HK-2 (cell line): ENCODE data around the gene F2RL3.

Experiments
- DNase-seq: peaks from one replicate; pipeline ENCODE4 v3.0.0-alpha.2; 2018; ENCODE audit not compliant: unreplicated experiment

Gene F2RL3

DNA sequence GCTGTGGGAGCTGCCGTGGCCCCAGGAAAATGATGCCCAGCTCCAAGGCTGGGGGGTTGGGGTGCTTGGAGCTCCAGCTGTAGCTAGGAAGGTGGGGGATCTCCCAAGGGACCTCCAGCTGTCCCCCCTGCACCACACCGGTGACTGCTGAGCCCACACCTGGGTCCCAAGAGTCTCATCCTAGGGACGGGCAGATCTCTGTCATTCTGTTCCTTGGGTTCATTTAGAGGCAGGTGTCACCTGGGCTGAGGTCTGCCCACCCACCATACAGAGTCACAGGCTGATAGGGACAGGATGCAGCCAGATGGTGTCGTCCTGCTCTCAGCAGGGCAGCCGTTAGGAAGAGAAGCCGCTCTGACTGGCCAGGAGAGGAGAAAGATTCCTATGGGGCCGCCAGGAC lies 5.3 kb downstream of the F2RL3 start:
- no peak for DNase-seq

DNA sequence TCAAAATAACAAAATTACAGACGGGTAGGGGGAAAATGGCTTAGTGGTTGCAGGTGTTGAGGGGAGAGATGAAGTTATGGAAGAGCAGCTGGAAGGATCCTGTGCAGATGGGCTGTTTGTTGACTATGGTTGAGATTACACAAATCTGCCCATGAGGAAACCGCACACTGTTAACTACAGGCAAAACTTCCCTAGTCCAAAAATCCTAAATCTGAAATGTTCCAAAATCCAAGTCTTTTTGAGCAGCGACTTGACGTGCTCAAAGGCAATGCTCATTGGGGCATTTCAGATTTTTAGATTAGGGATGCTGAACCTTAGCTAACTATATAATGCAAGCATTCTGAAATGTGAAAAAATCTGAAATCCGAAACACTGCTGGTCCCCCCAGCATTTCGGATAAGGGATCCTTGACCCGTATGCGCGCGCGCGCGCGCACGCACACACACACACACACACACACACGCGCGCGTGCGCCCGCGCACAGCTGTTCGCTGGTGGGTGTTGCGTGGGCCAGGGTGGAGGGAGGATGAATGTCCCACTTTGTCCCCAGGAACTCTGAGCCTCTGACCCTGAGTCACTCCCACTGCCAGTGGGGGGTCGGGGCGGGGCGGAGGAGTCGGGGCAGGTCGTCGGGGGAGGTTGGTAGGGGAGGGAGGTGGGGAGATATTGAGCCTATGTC lies 6.8 kb downstream of the F2RL3 start:
- DNase-seq = no peak

DNA sequence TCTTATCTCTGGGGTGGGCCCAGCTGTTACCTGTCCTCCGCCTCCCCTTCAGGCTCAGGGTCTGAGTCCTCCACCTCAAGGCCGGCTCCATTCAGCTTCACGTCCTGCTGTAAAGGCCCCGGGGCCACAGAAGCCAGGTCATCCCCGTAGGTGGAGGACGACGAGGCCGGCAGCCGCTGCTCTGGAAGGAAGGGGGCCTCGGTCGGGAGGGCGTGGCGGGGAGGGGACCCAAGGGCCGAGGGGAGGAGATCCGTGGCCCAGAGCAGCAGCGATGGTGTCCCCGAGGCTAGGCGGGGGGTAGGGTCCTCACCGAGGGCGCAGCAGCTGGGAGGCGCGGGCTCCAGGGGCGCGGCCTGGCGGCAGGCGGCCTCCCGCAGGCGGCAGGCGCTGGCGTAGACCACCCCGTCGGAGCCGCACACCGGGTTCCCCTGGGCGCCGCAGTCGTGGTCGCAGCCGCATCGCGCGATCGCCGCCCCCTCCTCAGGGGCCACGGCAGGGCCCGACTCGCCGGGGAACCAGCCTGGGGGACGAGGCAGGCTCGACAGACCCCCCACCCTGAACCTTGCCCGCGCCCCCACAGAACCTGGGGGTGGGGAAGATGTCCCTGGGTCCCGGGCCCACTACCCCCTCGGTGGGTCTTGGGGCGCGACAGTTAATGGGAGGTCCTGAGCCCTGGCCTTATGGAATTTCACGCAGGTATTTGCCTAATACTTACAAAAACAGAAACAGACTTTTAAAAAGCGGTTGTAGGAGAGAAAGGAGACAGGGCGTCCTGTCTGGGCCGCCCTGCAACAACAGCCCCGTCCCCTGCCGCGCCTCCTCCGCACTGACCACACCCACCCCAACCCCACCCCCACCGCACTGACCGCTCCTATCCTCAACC lies 7.6 kb downstream of the F2RL3 start:
- DNase-seq = no peak

DNA sequence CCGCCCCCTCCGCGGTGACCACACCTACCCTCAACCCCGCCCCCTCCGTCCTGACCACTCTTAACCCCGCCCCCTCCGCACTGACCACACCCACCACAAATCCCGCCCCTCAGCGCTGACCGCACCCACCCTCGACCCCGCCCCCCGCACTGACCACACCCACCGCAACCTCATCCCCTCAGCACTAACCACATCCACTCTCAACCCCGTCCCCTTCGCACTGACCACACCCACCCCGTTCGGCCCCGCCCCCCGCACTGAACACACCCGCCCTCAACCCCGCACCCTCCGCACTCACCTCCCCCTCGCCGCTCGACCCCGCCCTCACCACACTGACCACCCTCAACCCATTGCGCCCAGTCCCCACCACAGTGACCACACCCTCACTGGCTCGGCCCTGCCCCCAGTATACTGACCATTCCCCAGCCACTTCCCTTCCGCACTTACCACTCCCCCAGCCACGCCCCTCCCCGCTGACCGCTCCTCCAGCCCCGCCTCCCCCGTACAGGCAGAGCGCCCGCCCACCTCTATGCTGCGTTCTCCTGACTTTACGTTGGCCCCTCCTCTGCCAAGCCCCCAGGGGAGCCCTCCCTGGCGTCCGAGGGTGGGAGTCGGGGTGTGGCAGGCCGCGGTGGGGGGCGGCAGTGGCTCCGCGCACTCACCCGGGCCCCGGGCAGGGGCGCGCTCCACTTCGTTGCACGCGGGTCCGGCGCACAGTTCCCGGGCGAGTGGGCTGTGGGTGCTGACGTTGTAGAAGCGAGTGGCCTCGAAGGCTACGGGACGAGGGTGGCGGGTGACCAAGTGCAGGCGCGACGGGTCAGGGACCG lies 8.4 kb downstream of the F2RL3 start:
- peak; percentile 98 for DNase-seq

DNA sequence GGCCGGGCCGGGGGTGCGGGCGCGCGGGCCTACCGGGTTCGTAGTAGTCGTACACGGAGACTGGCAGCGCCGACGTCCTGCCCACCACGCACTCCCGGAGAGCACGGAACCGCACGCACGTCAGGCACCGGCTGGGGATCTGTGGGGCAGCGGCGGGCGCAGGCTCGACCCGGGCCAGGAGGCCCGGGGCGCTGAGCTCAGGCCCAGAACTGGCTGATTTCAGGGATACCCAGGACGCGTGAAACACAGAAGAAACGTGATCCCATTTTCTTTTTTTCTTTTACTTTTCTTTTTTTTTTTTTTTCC lies 9.0 kb downstream of the F2RL3 start:
- no peak for DNase-seq

DNA sequence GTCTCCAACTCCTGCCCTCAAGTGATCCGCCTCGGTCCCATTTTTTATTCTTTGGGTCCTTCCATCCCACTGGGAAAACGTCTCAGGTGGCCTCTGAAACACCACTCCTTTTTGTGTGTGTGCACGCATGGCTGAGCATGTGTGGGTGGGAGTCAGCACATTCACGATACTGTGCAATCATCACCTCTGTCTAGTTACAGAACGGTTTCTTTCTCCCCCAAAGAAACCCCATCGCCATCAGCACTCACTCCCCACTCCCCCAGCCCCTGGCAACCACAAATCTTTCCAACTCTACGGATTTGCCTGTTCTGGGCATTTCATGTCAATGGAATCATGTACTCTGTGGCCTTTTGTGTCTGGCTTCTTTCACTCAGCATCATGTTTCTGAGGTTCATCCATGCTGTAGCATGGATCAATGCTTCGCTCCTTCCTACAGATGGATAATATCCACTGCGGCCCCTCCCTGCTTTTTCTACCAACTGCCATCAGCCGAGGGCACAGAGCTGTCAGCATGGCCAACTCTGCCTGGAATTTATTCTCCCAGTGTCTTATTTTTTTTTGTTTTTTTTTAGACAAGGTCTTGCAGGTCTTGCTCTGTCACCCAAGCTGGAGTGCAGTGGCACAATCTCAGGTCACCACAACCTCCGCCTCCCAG lies 9.7 kb downstream of the F2RL3 start:
- DNase-seq = no peak

DNA sequence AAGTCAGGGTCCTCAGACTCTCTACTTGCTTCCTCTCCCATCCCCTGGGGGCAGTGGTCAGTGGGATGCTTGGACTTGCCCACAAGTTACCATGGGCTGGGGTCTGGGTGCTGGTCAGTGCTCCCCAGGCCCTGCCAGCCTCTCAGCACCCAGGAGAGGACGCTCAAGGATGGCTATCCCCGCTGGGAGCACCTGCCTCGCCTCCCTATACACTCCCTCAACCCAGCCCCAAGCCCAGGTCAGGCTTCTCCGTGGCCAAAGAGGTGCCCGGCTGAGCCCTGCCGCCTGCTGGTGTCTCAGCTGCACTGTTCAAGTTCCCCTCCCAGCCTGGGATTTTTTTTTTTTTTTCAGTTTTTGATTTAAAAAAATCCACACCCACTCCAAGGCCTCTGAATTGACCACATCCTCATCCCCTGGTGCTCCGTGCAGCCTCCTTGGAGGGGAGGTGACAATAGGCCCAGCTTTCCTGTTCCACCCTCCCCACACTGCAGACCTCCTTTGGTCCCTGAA lies 10.8 kb downstream of the F2RL3 start:
- DNase-seq = no peak

DNA sequence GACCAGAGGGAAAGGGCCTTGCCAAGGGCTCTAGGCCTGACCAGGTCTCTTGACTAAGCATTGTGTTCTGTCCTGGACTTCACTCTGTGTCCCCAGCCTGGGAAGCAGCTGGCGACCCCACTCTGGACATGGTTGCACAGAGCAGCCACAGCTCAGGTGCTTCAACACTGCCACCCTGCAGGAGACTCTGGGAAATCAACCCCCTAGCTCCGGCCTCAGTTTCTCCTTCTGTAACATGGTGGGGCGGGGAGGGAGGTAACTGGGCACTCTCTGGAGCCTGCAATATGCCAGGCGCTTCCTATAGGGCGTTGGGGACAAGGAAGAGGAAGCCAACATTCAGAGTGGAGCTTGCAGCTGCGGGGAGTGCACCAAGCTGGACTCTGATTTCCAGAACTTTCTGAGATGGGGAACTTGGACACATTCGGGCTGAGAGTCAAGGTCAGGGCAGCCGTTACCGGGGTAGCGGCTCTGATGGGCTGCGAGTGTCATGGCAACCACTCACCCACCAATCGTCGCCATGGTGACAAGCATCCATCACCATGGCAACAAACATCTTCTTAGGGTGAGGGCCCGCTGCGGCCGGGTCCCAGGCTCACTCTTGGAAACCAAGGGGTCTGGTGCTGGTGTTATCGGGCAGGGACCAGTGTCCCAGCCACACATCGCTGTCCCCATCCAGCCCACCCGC lies 12.8 kb downstream of the F2RL3 start:
- DNase-seq = no peak

DNA sequence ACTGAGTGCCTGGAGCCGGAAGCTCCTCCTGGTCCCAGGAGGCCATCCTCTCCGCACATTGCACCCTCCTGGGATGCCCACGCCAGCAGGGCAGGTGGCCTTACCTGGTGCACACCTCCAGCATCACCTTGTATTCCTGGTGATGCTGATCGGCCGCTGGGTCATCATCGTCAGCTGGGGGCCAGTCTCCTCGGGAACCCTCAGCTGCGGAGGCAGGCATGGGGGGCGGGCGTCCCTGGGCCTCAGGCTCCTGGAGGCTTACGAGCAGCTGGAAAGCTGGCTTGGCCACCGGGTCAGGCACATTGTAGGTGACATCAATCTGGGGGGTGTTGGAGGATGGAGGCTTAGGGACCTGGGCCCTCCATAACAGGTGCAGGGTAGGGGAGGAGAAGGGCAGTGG lies 13.7 kb downstream of the F2RL3 start:
- DNase-seq = no peak

DNA sequence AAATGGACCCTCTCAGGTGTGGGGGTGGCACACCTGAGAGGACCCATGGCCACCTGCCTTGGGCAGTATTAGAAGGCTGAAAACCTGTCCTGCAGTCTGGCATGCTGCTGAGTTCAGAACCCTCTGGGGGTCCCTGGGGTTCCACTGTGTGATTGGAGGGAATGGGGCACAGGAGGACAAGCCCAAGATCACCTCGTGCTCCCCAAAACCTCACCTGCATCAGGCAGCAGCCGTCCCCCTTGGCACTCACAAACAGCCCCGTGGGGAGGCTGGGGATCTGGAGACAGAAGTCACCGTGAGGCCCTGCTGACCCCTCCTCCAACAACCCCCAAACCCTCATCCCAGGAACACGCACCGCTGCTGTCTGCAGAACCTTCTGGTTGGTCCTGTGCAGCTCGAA lies 14.5 kb downstream of the F2RL3 start:
- no peak for DNase-seq

DNA sequence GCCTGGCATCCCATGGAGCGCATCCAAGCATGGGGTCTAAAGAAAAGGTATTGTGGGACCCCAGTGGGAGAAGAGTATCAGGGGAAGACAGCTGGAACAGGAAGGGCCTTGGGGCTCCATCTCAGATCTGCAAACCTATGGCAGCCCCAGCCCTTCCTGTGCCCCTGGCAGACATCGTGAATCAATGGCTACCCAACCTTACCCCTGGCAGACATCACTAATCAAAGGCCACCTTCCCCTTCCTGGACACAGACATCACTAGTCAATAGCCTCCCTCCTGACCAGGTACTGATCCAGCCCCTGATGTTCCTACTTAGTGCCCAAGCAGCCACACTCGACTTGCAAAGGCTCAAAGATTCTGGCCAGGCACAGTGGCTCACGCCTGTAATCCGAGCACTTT lies 15.8 kb downstream of the F2RL3 start:
- DNase-seq = no peak

DNA sequence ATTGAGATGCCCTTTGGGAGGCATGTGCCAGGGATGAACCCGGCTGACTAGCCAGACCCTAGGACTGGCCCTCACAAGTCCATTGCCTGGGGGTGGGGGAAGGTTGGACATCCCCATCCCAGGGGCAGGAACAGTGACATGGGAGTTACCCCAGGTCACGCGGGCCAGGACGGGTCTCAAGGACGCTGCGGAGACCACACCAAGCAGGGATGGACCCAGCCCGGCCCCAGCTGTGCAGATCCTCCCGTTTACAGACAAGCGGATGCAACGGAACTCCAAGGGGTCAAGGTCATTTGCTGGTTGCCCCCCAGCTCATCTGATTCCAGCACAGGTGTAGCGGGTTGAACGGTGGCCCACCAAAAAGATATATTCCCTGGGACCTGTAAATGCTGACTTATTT lies 20.0 kb downstream of the F2RL3 start:
- no peak for DNase-seq

DNA sequence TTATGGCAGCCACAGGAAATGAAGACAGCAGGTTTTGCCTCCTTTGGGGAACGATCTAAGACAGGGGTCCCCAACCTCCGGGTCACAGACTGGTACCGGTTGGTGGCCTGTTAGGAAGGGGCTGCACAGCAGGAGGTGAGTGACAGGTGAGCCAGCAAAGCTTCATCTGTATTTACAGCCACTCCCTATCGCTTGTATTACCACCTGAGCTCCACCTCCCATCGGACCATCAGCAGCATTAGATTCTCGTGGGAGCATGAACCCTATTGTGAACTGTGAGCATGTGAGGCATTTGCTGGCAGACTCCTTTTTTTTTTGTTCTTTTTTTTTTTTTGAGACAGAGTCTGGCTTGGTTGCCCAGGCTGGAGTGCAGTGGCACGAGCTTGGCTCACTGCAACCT lies 22.2 kb downstream of the F2RL3 start:
- no peak for DNase-seq

DNA sequence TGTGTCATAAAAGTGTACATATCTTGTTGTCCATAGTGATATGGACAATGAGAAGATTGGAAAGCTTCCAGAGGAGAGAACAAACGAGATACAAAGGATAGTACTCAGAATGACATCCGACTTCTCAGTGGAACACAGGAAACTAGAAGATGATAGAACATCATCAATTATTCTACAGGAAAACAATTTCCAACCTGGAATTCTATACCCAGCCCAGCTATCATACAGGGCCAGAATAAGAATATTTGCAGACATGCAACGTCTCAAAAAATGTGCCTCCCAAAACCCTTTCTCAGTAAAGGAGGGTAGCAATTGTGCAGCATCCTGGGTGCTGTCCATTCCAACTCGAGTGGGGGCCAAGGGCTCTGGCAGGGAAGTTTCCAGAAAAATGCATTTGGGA lies 24.0 kb downstream of the F2RL3 start:
- no peak for DNase-seq

DNA sequence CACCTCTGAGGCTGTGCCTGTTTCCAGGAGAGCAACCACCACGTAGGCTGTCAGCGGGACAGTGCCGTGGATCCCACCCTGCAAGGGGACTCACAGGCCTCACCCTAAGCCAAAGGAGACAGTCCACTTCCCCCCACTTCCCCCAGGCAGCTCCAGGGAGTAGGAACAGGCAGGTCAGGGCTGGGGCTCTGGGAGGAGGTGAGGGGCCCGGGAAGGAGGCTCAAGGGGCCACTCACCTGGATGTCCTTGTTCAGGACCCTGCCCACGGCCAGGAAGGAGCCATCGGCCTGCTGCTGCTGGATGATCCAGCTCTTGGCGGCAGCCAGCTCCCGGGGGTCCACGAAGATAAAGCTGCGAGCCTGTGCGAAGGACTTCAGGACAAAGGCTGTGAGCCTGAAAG lies 25.6 kb downstream of the F2RL3 start:
- no peak for DNase-seq

DNA sequence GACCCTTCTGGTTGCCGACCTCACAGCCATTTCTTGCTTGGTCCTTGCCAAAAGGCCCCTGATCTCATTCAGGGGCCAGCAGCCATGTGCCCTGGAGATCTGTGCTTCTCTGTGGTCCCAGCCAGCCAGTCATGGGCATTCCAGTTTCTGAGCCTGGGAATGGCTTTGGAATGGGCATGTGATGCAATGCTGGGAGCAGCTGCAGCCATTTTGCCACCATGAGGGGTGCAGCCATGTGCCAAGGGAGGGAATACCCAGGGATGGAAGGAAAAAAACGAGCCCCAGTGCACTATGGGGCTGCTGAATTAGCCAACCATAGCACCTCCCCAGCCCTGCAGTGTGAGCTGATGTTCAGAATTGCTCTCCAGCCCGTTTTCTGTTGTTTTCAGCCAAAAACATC lies 26.3 kb downstream of the F2RL3 start:
- DNase-seq = no peak

DNA sequence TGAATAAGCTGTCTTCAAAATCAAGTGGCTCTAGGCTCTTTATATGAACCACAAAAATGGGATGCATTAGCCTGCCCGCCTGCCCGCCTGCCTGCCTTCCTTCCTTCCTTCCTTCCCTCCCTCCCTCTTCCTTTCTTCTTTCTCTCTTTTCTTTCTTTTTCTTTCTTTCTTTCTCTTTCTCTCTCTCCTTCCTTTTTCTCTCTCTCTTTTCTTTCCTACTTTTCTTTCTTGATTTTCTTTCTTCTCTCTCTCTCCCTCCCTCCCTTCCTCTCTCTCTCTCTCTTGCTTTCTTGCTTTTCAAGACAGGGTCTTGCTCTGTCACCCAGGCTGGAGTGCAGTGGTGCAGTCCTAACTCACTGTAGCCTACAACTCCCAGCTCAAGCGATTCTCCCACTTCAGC lies 26.9 kb downstream of the F2RL3 start:
- no peak for DNase-seq

DNA sequence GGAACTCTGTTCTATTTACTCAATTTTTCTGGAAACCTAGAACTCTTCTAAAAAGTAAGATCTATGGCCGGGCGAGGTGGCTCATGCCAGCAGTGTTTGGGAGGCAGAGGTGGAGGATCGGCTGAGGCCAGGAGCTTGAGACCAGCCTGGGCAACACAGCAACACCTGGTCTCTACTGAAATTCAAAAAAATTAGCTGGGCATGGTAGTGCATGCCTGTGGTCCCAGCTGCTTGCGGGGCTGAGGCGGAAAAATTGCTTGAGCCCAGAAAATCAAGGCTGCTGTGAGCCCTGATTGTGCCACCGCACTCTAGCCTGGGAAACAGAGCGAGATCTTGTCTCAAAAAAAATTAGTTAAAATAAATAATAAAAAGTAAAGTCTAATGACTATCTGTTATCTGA lies 28.6 kb downstream of the F2RL3 start:
- no peak for DNase-seq

DNA sequence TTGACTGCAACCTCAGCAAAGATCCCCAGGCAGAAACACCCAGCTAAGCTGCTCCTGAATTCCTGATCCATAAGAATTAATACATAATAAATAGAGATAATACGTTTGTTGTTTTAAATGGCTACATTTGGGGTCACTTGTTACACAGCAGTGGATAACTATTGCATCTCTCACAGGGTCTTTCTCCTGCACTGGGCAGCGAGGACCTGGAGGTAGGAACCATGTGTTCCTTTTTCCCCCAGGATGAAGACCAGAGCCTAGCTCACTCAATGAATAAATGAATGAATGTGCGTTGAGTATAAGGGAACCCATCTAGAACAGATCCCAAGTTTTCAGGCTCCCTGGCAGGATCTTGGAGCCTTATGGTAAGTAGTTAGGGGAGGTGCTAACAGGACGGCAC lies 30.7 kb downstream of the F2RL3 start:
- DNase-seq = no peak

DNA sequence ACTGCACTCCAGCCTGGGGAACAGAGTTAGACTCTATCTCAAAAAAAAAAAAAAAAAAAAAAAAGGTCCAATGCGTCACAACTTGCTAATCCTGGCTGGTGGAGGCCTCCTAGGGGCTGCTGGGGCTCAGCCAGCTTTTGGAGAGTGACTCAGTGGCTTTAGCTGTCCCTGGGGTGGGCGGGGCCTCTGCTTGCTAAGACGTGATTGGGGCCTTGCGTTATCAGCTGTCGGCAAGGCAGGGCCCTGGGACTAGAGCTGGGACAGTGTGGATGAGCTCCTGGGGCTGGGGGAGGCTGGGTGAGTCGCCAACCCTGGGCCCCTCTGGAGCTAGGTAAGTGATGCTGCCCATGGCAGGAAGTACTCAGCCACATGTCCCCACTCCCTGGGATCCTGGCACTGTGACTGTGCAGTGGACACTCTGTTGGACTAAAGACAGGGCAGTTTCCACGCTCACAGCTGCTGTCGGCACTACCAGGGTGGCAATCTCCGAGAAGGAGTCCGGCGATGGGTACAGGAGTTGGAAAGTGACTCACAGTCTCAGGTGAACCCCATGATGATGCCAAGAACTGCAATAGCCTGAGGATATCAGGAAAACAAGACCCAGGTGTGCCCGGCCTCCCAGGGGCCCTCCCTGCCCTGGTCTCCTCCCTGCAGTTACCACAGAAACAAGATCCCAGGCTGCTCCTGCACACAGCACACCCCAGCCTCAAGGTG lies 32.2 kb downstream of the F2RL3 start:
- peak; percentile 57 for DNase-seq
